GM19035 (cell line): ENCODE measurements around the gene BLOC1S4.
"Not testable (repeated sequence)": the region's sequence is repeated elsewhere in the genome, so short reads cannot be mapped to it uniquely, and the experiment has no call there.

Source experiments
- ATAC-seq: cut with Tn5 transposase; IDR thresholded peaks from one replicate; pipeline ENCODE4 v1.9.1; 2021; ENCODE audit not compliant: unreplicated experiment

Gene BLOC1S4

DNA sequence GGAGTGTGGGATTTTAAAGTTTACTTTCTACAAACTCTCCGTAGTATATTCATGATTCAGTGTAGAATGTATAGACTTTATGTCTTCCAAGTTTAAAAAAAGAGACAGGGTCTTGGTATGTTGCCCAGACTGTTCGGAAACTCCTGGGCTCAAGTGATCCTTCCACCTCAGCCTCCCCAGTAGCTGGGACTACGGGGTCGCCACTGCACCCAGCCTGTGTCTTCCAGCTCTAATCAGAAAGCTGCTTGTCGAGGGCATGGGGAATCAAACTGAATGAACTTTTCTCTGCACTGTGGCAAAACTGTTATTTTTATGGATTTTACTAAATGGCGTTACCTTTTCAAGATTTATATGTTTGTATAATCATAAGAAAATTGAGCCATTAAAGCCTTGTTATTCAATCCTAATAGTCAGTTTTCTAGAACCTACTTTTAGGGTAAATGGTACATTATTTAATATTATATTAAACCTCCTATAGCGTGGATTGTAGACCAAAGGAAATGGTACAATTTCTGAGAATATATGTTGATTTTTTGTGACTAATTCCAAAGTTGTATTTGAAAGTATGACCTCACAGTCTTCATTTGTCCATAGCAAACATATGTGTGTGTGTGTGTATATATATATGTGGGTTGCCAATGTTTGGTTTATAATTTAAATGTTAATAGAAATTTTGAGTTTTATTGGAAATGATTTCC lies 1.1 kb downstream of the BLOC1S4 start:
- ATAC-seq: no peak

DNA sequence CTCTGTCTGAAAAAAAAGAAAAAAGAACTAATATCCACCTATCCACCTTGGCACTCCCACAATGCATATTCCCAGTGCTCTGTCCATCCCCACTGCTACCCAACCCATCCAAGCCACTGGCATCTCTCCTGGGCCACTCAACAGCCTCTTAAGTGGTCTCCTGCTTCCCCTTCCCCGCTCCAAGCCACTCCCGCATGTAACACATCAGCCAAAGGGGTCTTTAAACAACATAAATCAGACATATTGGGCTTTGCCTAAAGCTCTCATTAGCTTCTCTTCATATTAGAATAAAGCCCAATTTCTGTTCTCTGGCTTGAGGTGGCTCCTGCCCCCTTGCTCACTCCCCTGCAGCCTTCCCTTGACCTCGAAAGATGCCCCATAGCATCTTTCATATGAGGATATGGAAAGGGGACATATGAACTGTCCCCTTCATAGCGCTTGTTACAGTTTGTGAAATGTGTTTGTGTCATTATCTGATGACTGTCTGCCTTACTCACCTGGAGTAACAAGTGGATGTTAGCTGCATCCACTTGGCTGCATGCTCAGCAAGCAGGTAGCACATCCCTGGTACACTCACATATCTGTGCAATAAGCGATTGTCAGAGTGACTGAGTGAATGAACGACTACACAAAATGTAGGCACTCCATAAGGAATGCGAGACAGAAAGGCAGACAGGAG lies 3.1 kb downstream of the BLOC1S4 start:
- no peak for ATAC-seq

DNA sequence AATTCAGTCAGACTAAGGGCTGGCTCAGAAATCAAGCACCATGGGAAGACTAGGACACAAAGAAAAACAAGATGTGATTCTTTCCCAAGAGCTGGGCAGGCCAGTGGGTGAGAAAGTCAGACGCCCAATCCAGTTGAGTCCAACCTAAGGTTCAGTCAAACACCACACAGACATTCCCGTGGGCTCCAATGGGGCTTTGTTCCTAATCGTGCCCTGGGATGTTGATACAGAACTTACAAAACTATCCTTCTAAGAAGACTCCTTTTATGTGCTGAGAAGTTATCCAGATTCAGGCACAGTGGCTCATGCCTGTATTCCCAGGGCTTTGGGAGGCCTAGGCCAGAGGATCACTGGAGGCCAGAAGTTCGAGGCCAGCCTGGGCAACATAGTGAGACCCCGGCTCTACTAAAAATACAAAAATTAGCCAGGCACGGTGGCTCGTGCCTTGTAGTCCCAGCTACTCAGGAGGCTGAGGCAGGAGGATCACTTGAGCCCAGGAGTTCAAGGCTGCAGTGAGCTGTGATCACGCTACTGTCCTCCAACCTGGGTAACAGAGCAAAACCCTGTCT lies 3.7 kb downstream of the BLOC1S4 start:
- no peak for ATAC-seq

DNA sequence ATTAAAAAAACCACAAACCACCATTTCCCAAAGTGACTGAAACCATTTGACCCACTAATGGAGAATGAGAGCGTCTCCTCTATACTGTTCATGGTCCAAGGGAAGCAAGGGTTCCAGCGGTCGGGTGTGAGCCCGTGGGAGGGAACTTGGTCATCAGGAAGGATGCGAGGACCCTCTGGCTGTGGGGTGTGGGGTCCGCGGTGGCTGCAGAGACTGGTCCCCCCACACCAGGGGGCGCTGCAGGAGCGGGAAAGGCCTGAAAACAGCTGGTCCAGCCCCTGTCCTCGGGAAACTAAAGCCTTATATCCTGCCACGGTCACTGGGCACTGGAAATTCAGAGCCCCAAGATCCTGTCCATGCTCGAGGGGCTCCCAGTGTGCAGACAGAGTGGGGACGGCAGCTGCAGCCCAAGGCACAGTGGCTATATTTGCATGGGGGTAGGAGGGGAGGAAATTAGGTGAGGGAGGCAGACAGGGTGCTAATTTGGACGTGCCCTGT lies 4.3 kb downstream of the BLOC1S4 start:
- no peak for ATAC-seq

GRCh38 chr4:6721121-6721520 lies 5.1 kb downstream of the BLOC1S4 start:
- ATAC-seq: no peak

DNA sequence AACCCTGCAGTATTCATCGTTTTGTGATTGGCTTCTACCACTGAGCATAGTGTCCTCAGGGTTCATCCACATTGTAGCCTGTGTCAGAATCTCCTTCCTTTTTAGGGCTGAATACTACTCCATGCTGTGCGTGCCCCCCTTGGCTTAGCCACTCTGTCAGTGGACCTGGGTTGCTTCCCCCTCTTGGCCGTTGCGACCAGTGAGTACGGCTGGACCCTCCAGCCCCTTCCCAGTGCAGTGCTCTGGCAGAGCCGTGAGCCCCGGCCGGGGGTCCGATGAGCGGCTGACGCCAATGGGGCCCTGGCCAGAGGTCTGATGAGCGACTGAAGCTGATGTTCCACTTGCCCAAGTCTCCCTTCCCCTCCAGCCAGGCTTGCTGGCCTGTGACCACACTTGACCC lies 6.9 kb downstream of the BLOC1S4 start:
- ATAC-seq: no peak

GRCh38 chr4:6723851-6724250 lies 7.9 kb downstream of the BLOC1S4 start:
- no peak for ATAC-seq

GRCh38 chr4:6724421-6725111 lies 8.6 kb downstream of the BLOC1S4 start:
- ATAC-seq: no peak

DNA sequence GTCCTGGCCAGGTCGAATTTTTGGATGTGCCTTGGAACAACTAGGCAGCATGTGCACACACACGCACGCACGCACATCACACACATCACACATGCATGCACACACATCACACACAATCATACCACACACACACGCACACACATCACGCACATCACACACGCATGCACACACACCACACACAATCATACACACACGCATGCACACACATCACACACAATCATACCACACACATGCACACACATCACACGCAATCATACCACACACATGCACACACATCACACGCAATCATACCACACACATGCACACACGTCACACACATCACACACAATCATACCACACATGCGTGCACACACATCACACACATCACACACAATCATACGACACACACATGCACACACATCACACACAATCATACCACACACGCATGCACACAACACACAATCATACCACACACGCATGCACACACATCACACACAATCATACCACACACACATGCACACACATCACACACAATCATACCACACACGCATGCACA lies 9.5 kb downstream of the BLOC1S4 start:
- not testable (repeated sequence) for ATAC-seq

DNA sequence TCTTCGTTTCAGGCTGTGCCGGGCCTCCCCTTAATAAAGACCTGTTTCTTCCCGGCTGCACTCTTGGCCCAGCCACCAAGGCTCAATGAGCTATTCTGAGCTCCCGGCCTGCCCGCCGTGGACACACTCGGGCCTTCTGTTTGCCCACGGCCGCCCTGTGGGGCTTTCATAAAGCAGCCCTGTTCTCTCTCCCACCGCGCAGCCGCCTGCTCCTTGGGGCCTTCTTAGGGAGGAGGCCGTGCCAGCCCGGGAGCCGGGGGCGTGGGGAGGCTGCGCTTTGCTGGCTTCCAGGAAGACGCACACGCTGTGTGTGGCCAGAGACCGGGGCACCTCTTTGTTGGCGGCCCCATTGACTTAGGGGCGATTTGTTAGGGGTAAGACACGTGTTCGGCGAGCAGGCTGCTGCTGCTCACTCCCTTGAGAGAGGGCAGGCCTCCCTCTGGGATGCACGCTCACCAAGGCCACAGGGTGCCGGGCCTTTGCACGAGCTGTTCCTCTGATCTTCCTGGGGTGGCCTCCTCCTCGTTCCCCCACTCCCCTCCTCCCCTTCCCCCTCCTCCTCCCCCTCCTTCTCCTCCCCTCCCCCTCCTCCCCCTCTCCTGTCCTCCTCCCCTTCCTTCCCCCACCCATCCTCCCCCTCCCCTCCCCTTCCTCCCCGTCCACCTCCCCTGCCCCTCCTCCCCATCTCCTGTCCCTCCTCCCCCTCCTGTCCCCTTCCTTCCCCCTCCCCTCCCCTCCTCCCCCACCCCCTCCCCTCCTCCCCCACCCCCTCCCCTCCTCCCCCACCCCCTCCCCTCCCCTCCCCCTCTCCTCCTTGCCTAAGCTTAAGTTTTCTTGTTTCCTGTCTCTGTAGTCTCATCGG lies 11.3 kb downstream of the BLOC1S4 start:
- no peak for ATAC-seq

DNA sequence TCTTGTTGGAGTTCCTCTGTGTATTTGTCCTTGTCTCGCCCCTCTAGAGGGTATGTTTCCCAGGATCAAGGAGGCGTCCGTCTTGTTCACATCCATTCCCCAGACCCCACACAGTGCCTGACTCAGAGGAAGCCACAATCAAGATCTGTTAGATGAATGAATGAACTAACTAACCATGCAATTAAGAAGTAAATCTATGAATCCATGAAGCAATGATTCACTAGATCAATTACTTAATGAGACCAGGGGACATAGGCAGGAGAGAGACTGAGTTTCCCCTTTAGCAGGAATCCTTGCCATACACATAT lies 11.9 kb downstream of the BLOC1S4 start:
- ATAC-seq: no peak

GRCh38 chr4:6728320-6729029 lies 12.5 kb downstream of the BLOC1S4 start:
- no peak for ATAC-seq

GRCh38 chr4:6730603-6731317 lies 14.8 kb downstream of the BLOC1S4 start:
- ATAC-seq: no peak

DNA sequence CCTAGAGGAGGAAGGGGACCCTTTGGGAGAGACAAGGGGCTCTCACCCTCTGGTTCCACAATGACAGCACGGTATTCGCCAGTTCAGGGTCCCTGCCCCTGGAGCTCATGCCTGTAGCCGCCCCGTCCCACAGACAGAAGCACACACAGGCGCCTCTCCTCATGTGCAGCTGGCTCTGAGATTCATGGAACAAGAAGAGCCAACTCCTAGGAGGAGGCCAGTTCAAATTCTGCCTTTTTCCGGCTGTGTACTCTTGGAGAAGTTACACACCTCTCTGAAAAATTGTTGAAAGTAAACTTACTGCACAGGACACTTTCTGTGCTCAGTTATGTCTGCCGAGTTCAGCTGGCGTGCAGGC lies 15.3 kb downstream of the BLOC1S4 start:
- ATAC-seq: no peak

DNA sequence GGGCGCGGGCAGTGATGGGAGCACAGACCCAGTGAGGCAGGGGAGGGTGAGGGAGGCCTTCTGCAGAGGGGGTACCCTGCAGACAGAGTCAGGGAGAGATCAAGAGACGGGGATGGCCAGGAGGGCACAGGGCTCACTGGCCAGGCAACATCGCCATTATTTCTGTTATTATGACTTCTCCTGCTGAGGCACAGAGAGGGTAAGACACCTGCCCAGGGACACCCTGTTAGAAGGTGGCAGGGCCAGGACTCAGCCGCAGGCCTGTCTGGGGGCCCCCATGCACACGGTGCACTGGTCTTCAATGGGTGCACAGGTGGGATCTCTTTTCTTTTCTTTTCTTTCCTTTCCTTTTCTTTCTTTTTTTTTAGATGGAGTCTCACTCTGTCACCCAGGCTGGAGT lies 15.8 kb downstream of the BLOC1S4 start:
- no peak for ATAC-seq

- no peak for ATAC-seq
Observed at GRCh38 chr4:6732441-6733357, 16.7 kb downstream of the BLOC1S4 start.

GRCh38 chr4:6733358-6734164 lies 17.6 kb downstream of the BLOC1S4 start:
- no peak for ATAC-seq
